Panc1 (cell line): Measurements from ENCODE around the gene PTTG2.

Experiments used
- CTCF ChIP-seq: fragments of 450-650 bp; IDR thresholded peaks from 2 replicates; pipeline ENCODE4 v1.5.1; 2017; ENCODE audit warnings: mild to moderate bottlenecking
- POLR2AphosphoS5 ChIP-seq: IDR thresholded peaks from 2 replicates; pipeline ENCODE4 v1.6.1; 2012; ENCODE audit warnings: mild to moderate bottlenecking, low read depth, low read length, moderate library complexity

DNA sequence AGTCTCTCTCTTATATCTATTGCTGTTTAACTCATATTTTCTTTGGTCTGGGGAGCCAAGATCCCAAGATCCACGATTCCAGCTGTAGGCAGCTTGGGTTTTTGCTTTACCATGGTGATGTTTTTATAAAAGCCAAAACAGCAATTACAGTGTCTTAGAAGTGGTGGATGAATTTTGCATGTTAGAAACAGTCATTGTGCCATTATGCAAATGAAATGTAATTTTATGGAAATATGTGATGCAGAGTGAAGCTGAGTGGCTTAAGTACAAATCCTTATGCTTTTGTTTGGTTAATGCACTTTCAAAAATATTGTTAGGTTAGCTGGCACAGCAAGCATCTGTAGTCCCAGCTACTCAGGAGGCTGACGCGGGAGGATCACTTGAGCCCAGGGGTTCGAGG lies 32.8 kb upstream of the PTTG2 start:
- no peak for TF ChIP-seq CTCF
- no peak for TF ChIP-seq POLR2AphosphoS5
